Activated CD4-positive, alpha-beta T cell treated with anti-CD3 and anti-CD28 coated beads, Interleukin-2, amount 10 ng/mL, durations not matched to agents 24 days and 14 days (primary cell): ENCODE results near the gene GSK3B. TPM values are rescaled to one million over a fixed set of nuclear protein-coding genes. Genes with fewer than 3 reads are reported as not detected.
A peak's percentile ranks its signal among the peaks of the same experiment; 100 is the strongest.

Experiments used
- DNase-seq: peaks from one replicate; pipeline ENCODE4 v3.0.0; 2022
- H3K27ac Mint-ChIP-seq: one replicate; pipeline ENCODE4 v1.8.0; 2022; ENCODE audit warnings: mild to moderate bottlenecking, mixed read lengths
- H3K27me3 Mint-ChIP-seq: one replicate; pipeline ENCODE4 v1.8.0; 2022; ENCODE audit warnings: mixed read lengths
- H3K36me3 Mint-ChIP-seq: one replicate; pipeline ENCODE4 v1.8.0; 2022; ENCODE audit warnings: low read depth, mild to moderate bottlenecking, mixed read lengths
- H3K4me1 Mint-ChIP-seq: one replicate; pipeline ENCODE4 v1.8.0; 2021; ENCODE audit warnings: mixed read lengths
- H3K4me3 Mint-ChIP-seq: one replicate; pipeline ENCODE4 v1.8.0; 2022; ENCODE audit warnings: mild to moderate bottlenecking, moderate library complexity, mixed read lengths
- H3K9me3 Mint-ChIP-seq: one replicate; pipeline ENCODE4 v1.8.0; 2021; ENCODE audit warnings: mixed read lengths
- intact Hi-C: fragments of 100-400 bp; cut with micrococcal nuclease; formaldehyde crosslinking; loops from one replicate; pipeline ENCODE4 v1.15.1; 2023
- total RNA-seq: library from RNA; stranded (reverse); gene quantifications from 2 replicates; pipeline ENCODE4 v1.2.3, GENCODE V29; 2022

GSK3B gene
- total RNA-seq, result 32.0 and 37.1 TPM in 2 replicates

GRCh38 chr3:120093911-120094775 lies at the start of gene GSK3B:
GSK3B (minus strand) TSS chr3:120094447; CDS start chr3:120093434, 1,013 bp downstream.
- DNase-seq, result peak; percentile 93
- Mint-ChIP-seq H3K4me1 (peaks cover 15% of the 10 kb centered on the region), H3K9me3 (no peaks in the 10 kb centered on the region), H3K27ac (no peak within 1 kb of the TSS), H3K4me3 (no peak within 1 kb of the TSS), H3K36me3 (peaks cover 12% of the 10 kb centered on the region), H3K27me3 (no peaks in the 10 kb centered on the region)
- intact Hi-C loops, result loop anchor here (1.0 to 10.0 kb wide), 10 partner anchors 182 to 799 kb away; partner anchors contain the start of genes ARHGAP31, CD80, CFAP91 and GTF2E1

- peaks cover 12% of the 10 kb centered on the region for H3K4me1 Mint-ChIP-seq
- H3K36me3 Mint-ChIP-seq, result no peaks in the 10 kb centered on the region
- no peaks in the 10 kb centered on the region for H3K9me3 Mint-ChIP-seq
- intact Hi-C loops, result no loop called here
- no peaks in the 10 kb centered on the region for H3K27me3 Mint-ChIP-seq
- DNase-seq, result no peak
- H3K27ac Mint-ChIP-seq, result no peak overlapping the region
- no peak overlapping the region for H3K4me3 Mint-ChIP-seq
Measured at GRCh38 chr3:120143676-120144075, 49.4 kb upstream of the GSK3B start.

DNA sequence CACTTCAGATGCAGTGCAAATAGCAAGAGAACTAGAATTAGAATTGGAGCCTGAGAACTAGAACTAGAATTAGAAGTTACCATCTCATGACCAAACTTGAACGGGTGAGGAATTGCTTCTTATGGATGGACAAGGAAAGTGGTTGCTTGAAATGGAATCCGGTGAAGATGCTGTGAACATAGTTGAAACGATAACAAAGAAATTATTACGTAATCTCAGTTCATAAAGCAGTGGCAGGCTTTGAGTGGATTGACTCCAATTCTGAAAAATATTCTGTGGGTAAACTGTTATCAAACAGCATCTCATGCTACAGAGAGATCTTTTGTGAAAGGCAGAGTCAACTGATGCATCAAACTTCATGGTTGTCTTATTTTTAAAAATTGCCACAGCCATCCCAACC lies 48.0 kb upstream of the GSK3B start:
- intact Hi-C loops, result no loop called here
- H3K27me3 Mint-ChIP-seq, result no peaks in the 10 kb centered on the region
- H3K27ac Mint-ChIP-seq, result no peak overlapping the region
- no peaks in the 10 kb centered on the region for H3K9me3 Mint-ChIP-seq
- H3K4me1 Mint-ChIP-seq, result peaks cover 8% of the 10 kb centered on the region
- H3K36me3 Mint-ChIP-seq, result no peaks in the 10 kb centered on the region
- H3K4me3 Mint-ChIP-seq, result no peak overlapping the region
- no peak for DNase-seq

- Mint-ChIP-seq H3K9me3 (no peaks in the 10 kb centered on the region), H3K4me3 (no peak overlapping the region), H3K27me3 (no peaks in the 10 kb centered on the region), H3K27ac (no peak overlapping the region), H3K36me3 (no peaks in the 10 kb centered on the region), H3K4me1 (peaks cover under 1% of the 10 kb centered on the region)
- no peak for DNase-seq
- intact Hi-C loops, result no loop called here
Measured at GRCh38 chr3:120140098-120140742, 46.0 kb upstream of the GSK3B start.

- Mint-ChIP-seq H3K36me3 (no peaks in the 10 kb centered on the region), H3K27ac (no peak overlapping the region), H3K9me3 (no peaks in the 10 kb centered on the region), H3K4me3 (no peak overlapping the region), H3K27me3 (no peaks in the 10 kb centered on the region), H3K4me1 (no peaks in the 10 kb centered on the region)
- intact Hi-C loops, result no loop called here
- no peak for DNase-seq
Measured at GRCh38 chr3:120139140-120139539, 44.9 kb upstream of the GSK3B start.

DNA sequence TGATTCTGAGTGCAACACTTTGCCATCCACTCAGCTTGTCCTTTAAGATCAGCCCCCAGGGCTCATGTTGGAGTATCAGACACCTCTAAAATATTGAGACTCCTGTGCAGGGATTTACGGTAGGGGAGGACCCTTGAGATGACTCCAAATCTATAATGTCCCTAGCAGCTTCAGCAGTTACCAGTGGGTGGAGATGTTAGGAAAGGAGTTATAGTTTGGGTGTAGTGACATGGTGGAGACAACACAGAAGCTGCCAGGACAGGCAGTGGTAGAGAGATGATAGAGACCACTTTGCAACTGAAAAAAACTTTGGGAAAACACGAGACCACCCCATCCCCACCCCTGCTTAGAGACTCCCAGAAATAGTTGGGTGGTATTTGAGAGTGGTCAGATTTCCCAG lies 43.3 kb upstream of the GSK3B start:
- Mint-ChIP-seq H3K27ac (no peak overlapping the region), H3K4me3 (no peak overlapping the region), H3K4me1 (no peaks in the 10 kb centered on the region), H3K27me3 (no peaks in the 10 kb centered on the region), H3K9me3 (no peaks in the 10 kb centered on the region), H3K36me3 (no peaks in the 10 kb centered on the region)
- no peak for DNase-seq
- intact Hi-C loops, result no loop called here

- no peaks in the 10 kb centered on the region for H3K36me3 Mint-ChIP-seq
- H3K27me3 Mint-ChIP-seq, result no peaks in the 10 kb centered on the region
- H3K9me3 Mint-ChIP-seq, result no peaks in the 10 kb centered on the region
- DNase-seq, result no peak
- no peak overlapping the region for H3K4me3 Mint-ChIP-seq
- no peaks in the 10 kb centered on the region for H3K4me1 Mint-ChIP-seq
- intact Hi-C loops, result no loop called here
- H3K27ac Mint-ChIP-seq, result no peak overlapping the region
Measured at GRCh38 chr3:120130656-120131055, 36.4 kb upstream of the GSK3B start.

DNA sequence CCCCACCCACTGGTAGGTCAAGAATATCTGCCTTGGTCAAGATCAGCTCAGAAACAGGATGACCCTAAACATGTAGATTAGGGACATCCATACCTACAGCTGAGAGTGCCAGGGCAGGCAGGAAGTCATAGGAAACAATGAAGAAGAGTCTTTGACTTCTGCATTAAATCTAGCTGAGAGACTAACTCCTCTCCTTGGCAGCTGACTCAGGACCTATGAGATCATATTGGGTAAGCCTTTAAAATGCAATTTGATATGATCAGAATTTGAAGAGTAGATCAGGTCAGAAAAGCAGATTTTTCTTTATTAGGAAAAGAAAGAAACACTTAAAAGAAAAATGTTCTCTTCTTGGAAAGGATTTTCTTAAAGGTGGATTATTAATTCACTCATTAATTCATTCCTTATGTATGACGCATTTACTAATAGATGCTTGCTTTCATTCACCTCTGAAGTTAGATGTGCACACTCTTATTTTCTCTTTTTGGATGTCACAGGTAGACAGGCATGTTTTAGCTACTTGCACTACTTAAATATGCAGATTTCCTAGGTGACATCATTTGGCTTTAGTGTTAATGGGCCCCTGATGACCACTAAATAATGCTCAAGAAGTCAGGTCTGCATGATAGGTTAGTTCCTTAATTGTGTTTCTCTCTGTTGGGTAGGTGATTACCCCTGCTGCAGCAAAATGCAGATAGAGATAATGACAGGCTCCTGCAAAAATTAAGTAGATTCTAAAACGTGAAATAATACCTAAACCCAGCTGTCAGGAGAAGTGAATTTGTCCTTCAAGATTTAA lies 35.7 kb upstream of the GSK3B start:
- H3K27me3 Mint-ChIP-seq, result no peaks in the 10 kb centered on the region
- H3K27ac Mint-ChIP-seq, result no peak overlapping the region
- H3K9me3 Mint-ChIP-seq, result no peaks in the 10 kb centered on the region
- H3K4me3 Mint-ChIP-seq, result no peak overlapping the region
- intact Hi-C loops, result no loop called here
- no peak for DNase-seq
- H3K36me3 Mint-ChIP-seq, result no peaks in the 10 kb centered on the region
- no peaks in the 10 kb centered on the region for H3K4me1 Mint-ChIP-seq

DNA sequence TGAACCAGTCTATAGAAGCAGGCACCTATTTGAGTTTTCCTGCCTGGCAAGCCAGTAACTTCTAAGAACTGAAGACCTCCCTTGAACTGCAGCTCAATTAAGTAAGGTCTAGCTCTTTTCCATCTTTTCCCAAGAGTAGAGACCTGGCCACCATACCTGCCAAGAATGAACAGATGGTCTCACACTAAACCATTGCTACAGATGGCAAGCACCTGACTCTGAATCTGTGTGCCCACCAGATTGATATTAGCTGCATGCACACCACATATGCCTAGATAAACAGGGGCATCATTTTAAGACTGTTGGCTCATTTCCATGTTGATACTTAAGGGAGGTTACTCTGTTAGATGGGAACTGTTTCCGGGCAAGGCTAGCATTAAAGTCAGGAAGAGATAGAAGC lies 34.8 kb upstream of the GSK3B start:
- intact Hi-C loops, result no loop called here
- no peaks in the 10 kb centered on the region for H3K36me3 Mint-ChIP-seq
- DNase-seq, result no peak
- H3K9me3 Mint-ChIP-seq, result no peaks in the 10 kb centered on the region
- H3K27me3 Mint-ChIP-seq, result no peaks in the 10 kb centered on the region
- H3K27ac Mint-ChIP-seq, result no peak overlapping the region
- H3K4me1 Mint-ChIP-seq, result no peaks in the 10 kb centered on the region
- H3K4me3 Mint-ChIP-seq, result no peak overlapping the region

GRCh38 chr3:120125992-120126391 lies 31.7 kb upstream of the GSK3B start:
- Mint-ChIP-seq H3K27me3 (peaks cover 2% of the 10 kb centered on the region), H3K9me3 (no peaks in the 10 kb centered on the region), H3K27ac (no peak overlapping the region), H3K4me1 (no peaks in the 10 kb centered on the region), H3K36me3 (no peaks in the 10 kb centered on the region), H3K4me3 (no peak overlapping the region)
- intact Hi-C loops, result no loop called here
- DNase-seq, result no peak

DNA sequence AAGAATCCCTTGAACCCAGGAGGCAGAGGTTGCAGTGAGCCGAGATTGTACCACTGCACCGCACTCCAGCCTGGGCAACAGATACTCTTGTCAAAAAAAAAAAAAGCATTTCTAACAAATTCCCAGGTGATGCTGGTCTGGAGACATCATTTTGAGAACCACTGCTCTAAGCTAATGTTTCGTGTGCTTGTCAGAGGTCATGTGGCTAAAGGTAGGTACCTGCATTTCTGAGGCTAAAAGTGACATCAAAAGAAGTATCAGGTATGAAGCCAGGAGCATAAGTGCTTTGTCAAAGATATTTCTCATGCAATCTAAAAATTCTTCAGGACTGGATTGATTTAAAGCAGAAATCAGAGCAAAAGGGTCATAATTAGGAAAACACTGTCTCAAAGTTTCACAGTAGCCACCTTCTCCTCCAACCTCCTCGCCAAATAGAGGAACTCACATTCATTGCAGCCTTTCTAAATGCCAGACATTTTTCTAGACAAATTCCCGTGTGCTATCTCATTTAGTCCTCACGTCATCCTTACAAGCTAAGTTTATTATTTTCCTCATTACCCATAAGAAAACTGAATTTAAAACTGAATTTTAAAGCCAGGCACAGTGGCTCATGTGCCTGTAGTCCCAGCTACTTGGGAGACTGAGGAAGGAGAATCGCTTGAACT lies 25.7 kb upstream of the GSK3B start:
- intact Hi-C loops, result no loop called here
- Mint-ChIP-seq H3K9me3 (peaks cover 4% of the 10 kb centered on the region), H3K4me1 (no peaks in the 10 kb centered on the region), H3K27ac (no peak overlapping the region), H3K36me3 (no peaks in the 10 kb centered on the region), H3K27me3 (peaks cover 5% of the 10 kb centered on the region), H3K4me3 (no peak overlapping the region)
- no peak for DNase-seq

- H3K4me1 Mint-ChIP-seq, result no peaks in the 10 kb centered on the region
- H3K4me3 Mint-ChIP-seq, result no peak overlapping the region
- no peak overlapping the region for H3K27ac Mint-ChIP-seq
- H3K36me3 Mint-ChIP-seq, result no peaks in the 10 kb centered on the region
- no peak for DNase-seq
- intact Hi-C loops, result no loop called here
- H3K9me3 Mint-ChIP-seq, result peaks cover 4% of the 10 kb centered on the region
- peaks cover 3% of the 10 kb centered on the region for H3K27me3 Mint-ChIP-seq
Measured at GRCh38 chr3:120114981-120115380, 20.7 kb upstream of the GSK3B start.

DNA sequence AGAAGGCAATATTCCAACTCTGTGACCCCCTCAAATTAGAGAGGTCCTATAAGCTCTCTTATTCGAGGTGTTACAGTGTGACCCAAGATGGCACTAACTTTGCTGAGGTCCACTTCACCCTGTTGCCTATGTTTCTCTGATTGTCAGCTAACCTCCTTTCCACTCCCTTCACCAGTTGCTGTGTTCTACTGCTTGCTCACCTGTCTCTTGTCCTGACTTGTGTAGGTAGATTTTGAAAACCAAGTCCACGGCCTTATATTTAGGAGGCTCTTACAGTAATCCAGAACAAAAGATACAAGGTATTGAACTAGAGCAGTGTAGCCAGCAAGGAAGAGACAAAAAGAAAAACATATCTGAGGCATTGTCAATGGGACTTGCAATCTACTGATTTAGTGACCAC lies 20.1 kb upstream of the GSK3B start:
- Mint-ChIP-seq H3K36me3 (no peaks in the 10 kb centered on the region), H3K9me3 (peaks cover 4% of the 10 kb centered on the region), H3K4me3 (no peak overlapping the region), H3K27ac (no peak overlapping the region), H3K4me1 (no peaks in the 10 kb centered on the region), H3K27me3 (peaks cover 3% of the 10 kb centered on the region)
- no peak for DNase-seq
- intact Hi-C loops, result no loop called here
